ENCODE results near the gene ZNF281. TPM values are rescaled to one million over a fixed set of nuclear protein-coding genes. Genes with fewer than 3 reads are reported as not detected.
A peak's percentile ranks its signal among the peaks of the same experiment; 100 is the strongest.

The ZNF281 gene
- total and polyA plus RNA-seq, 9 of the 15 experiments (the other 6 are each of a cell fraction or from before 2014, with no cell fraction given) = 9.6 to 24.9 (median 16.5) TPM

DNA sequence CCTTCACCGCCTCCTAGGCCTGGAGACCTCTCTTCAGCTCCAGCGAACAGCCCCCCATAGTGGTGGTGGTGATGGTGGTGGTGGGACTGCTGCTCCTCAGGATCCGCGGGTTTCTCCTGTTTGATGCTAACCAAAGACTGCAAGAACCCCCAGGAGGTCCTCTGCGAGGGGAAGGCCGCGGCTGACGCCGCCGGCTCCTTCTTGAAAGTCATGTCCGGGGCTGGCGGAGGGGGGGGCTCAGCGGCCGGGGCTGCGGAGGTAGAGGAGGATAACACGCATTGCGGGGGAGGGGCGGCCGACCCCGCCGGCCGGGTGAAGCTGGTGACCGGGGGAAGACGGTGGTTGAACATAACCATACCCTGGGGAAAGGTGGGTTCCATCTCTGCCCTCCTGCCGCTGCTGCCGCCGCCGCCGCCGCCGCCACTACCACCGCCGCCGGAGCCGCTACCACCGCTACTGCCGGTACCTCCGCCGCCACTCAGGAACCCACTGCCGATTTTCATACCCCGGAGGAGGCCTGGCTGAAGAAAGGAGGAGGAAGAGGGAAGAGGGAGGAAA, 554 bp downstream of the ZNF281 start (continued):
- TF ChIP-seq YY1 (IDR thresholded peaks at IDR 0.05; ENCODE audit: borderline replicate concordance in 1 of 3, control insufficient read depth in 1 of 3, extremely low read depth in 1 of 3, insufficient read depth in 3 of 3, insufficient read length in 1 of 3, insufficient replicate concordance in 2 of 3, low read depth in 1 of 3, low read length in 2 of 3) (peak in 2 of 3 experiments; percentile 5 to 29), HMGN3 (IDR thresholded peaks at IDR 0.05; ENCODE audit: borderline replicate concordance, extremely low read depth, insufficient read length, low read depth, low read length) (peak; percentile 48), HDAC1 (IDR thresholded peaks at IDR 0.05) (peak in 1 of 2 experiments; percentile 29; a peak in 1 of 4 replicates), ATF1 (CRISPR knock-in tag; IDR thresholded peaks at IDR 0.05) (no peak), ATF1 (tag; IDR thresholded peaks at IDR 0.05) (0 out of 2 replicates have a peak, but pooled peaks have one; percentile 6), ELF1 (tag; IDR thresholded peaks at IDR 0.05) (no peak), ZNF780A (CRISPR knock-in tag; IDR thresholded peaks at IDR 0.05) (no peak), ZFPM2 (CRISPR knock-in tag; IDR thresholded peaks at IDR 0.05) (no peak), CHD4 (IDR thresholded peaks at IDR 0.05; ENCODE audit: insufficient read depth, insufficient replicate concordance, low read depth, low read length, poor library complexity, severe bottlenecking) (no peak), FOXM1 (IDR thresholded peaks at IDR 0.05; ENCODE audit: low read depth) (no peak), FOXM1 (CRISPR knock-in tag; IDR thresholded peaks at IDR 0.05; ENCODE audit: low read depth) (no peak), HNRNPH1 (optimal IDR thresholded peaks at IDR 0.05; ENCODE audit: low read depth, low read length) (no peak)
- TF ChIP-seq, protein P1, sequence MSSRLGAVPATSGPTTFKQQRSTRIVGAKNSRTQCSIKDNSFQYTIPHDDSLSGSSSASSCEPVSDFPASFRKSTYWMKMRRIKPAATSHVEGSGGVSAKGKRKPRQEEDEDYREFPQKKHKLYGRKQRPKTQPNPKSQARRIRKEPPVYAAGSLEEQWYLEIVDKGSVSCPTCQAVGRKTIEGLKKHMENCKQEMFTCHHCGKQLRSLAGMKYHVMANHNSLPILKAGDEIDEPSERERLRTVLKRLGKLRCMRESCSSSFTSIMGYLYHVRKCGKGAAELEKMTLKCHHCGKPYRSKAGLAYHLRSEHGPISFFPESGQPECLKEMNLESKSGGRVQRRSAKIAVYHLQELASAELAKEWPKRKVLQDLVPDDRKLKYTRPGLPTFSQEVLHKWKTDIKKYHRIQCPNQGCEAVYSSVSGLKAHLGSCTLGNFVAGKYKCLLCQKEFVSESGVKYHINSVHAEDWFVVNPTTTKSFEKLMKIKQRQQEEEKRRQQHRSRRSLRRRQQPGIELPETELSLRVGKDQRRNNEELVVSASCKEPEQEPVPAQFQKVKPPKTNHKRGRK (tag; IDR thresholded peaks at IDR 0.05) = no peak
- TF ChIP-seq, protein P2, sequence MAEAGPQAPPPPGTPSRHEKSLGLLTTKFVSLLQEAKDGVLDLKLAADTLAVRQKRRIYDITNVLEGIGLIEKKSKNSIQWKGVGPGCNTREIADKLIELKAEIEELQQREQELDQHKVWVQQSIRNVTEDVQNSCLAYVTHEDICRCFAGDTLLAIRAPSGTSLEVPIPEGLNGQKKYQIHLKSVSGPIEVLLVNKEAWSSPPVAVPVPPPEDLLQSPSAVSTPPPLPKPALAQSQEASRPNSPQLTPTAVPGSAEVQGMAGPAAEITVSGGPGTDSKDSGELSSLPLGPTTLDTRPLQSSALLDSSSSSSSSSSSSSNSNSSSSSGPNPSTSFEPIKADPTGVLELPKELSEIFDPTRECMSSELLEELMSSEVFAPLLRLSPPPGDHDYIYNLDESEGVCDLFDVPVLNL (CRISPR knock-in tag; IDR thresholded peaks at IDR 0.05; ENCODE audit: low read depth) = no peak
- TF ChIP-seq, protein P3, sequence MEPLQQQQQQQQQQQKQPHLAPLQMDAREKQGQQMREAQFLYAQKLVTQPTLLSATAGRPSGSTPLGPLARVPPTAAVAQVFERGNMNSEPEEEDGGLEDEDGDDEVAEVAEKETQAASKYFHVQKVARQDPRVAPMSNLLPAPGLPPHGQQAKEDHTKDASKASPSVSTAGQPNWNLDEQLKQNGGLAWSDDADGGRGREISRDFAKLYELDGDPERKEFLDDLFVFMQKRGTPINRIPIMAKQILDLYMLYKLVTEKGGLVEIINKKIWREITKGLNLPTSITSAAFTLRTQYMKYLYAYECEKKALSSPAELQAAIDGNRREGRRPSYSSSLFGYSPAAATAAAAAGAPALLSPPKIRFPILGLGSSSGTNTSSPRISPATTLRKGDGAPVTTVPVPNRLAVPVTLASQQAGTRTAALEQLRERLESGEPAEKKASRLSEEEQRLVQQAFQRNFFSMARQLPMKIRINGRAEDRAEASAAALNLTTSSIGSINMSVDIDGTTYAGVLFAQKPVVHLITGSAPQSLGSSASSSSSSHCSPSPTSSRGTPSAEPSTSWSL (CRISPR knock-in tag; IDR thresholded peaks at IDR 0.05; ENCODE audit: borderline replicate concordance) = no peak
- TF ChIP-seq, protein P4, sequence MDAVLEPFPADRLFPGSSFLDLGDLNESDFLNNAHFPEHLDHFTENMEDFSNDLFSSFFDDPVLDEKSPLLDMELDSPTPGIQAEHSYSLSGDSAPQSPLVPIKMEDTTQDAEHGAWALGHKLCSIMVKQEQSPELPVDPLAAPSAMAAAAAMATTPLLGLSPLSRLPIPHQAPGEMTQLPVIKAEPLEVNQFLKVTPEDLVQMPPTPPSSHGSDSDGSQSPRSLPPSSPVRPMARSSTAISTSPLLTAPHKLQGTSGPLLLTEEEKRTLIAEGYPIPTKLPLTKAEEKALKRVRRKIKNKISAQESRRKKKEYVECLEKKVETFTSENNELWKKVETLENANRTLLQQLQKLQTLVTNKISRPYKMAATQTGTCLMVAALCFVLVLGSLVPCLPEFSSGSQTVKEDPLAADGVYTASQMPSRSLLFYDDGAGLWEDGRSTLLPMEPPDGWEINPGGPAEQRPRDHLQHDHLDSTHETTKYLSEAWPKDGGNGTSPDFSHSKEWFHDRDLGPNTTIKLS (IDR thresholded peaks at IDR 0.05; ENCODE audit: borderline replicate concordance, low read depth) = 0 out of 2 replicates have a peak, but pooled peaks have one; percentile 25
- TF ChIP-seq, protein P5, sequence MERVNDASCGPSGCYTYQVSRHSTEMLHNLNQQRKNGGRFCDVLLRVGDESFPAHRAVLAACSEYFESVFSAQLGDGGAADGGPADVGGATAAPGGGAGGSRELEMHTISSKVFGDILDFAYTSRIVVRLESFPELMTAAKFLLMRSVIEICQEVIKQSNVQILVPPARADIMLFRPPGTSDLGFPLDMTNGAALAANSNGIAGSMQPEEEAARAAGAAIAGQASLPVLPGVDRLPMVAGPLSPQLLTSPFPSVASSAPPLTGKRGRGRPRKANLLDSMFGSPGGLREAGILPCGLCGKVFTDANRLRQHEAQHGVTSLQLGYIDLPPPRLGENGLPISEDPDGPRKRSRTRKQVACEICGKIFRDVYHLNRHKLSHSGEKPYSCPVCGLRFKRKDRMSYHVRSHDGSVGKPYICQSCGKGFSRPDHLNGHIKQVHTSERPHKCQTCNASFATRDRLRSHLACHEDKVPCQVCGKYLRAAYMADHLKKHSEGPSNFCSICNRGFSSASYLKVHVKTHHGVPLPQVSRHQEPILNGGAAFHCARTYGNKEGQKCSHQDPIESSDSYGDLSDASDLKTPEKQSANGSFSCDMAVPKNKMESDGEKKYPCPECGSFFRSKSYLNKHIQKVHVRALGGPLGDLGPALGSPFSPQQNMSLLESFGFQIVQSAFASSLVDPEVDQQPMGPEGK (CRISPR knock-in tag; IDR thresholded peaks at IDR 0.05; ENCODE audit: borderline replicate concordance) = no peak

All from K562 (cell line).